ENCODE data around the gene RIMS4.

Gene RIMS4

GRCh38 chr20:44849703-44850102 lies 39.4 kb upstream of the RIMS4 start:
- H3K4me1 ChIP-seq (ENCODE audit: insufficient read depth, low read length) = no peaks in the 10 kb centered on the region
- no peaks in the 10 kb centered on the region for H3K79me2 ChIP-seq (ENCODE audit: insufficient read depth, low read length)
- H3K9ac ChIP-seq (ENCODE audit: low read depth, low read length) = no peak overlapping the region
- peaks cover 7% of the 10 kb centered on the region for H3K27me3 ChIP-seq (ENCODE audit: insufficient read depth, low read length, poor library complexity)
- H3K36me3 ChIP-seq (ENCODE audit: insufficient read depth, low read length) = no peaks in the 10 kb centered on the region
- no peak overlapping the region for H3K4me3 ChIP-seq (ENCODE audit: low read depth in 1 of 2, low read length in 2 of 2)
- H4K20me1 ChIP-seq (ENCODE audit: insufficient read depth, low read length) = no peaks in the 10 kb centered on the region
- H2AFZ ChIP-seq (ENCODE audit: low read depth, low read length) = no peak overlapping the region
- TF ChIP-seq EZH2 (IDR thresholded peaks at IDR 0.05; ENCODE audit: borderline replicate concordance, low read depth, low read length, severe bottlenecking) (no peak), CTCF (IDR thresholded peaks at IDR 0.05; ENCODE audit: borderline replicate concordance, extremely low read depth, low read length, poor library complexity, severe bottlenecking) (no peak)
- H3K27ac ChIP-seq (ENCODE audit: low read length) = no peak overlapping the region
- no peak overlapping the region for H3K4me2 ChIP-seq (ENCODE audit: insufficient read depth, low read length)
- DNase-seq (no peak), ATAC-seq (ENCODE audit: insufficient read depth, low read depth) (no peak)
- no peaks in the 10 kb centered on the region for H3K9me3 ChIP-seq (ENCODE audit: insufficient read depth, low read length, severe bottlenecking)

- Histone ChIP-seq H4K20me1 (ENCODE audit: insufficient read depth, low read length) (no peaks in the 10 kb centered on the region), H3K4me3 (ENCODE audit: low read depth in 1 of 2, low read length in 2 of 2) (no peak overlapping the region), H3K79me2 (ENCODE audit: insufficient read depth, low read length) (no peaks in the 10 kb centered on the region), H3K9ac (ENCODE audit: low read depth, low read length) (no peak overlapping the region), H3K4me1 (ENCODE audit: insufficient read depth, low read length) (no peaks in the 10 kb centered on the region), H3K9me3 (ENCODE audit: insufficient read depth, low read length, severe bottlenecking) (no peaks in the 10 kb centered on the region), H2AFZ (ENCODE audit: low read depth, low read length) (no peak overlapping the region), H3K36me3 (ENCODE audit: insufficient read depth, low read length) (no peaks in the 10 kb centered on the region), H3K27ac (ENCODE audit: low read length) (no peak overlapping the region), H3K4me2 (ENCODE audit: insufficient read depth, low read length) (no peak overlapping the region), H3K27me3 (ENCODE audit: insufficient read depth, low read length, poor library complexity) (peaks cover 7% of the 10 kb centered on the region)
- DNase-seq = no peak
- TF ChIP-seq EZH2 (IDR thresholded peaks at IDR 0.05; ENCODE audit: borderline replicate concordance, low read depth, low read length, severe bottlenecking) (no peak), CTCF (IDR thresholded peaks at IDR 0.05; ENCODE audit: borderline replicate concordance, extremely low read depth, low read length, poor library complexity, severe bottlenecking) (no peak)
- no peak for ATAC-seq (ENCODE audit: insufficient read depth, low read depth)
These were observed 38.1 kb upstream of the RIMS4 start for GRCh38 chr20:44848254-44849015.

- Histone ChIP-seq H4K20me1 (ENCODE audit: insufficient read depth, low read length) (0 out of 2 replicates have a peak, but pooled peaks cover 3% of the 10 kb centered on the region), H3K27me3 (ENCODE audit: insufficient read depth, low read length, poor library complexity) (peaks cover 11% of the 10 kb centered on the region), H3K27ac (ENCODE audit: low read length) (no peak overlapping the region), H3K4me2 (ENCODE audit: insufficient read depth, low read length) (no peak overlapping the region), H3K4me3 (ENCODE audit: low read depth in 1 of 2, low read length in 2 of 2) (no peak overlapping the region), H2AFZ (ENCODE audit: low read depth, low read length) (no peak overlapping the region), H3K4me1 (ENCODE audit: insufficient read depth, low read length) (no peaks in the 10 kb centered on the region), H3K9me3 (ENCODE audit: insufficient read depth, low read length, severe bottlenecking) (no peaks in the 10 kb centered on the region), H3K36me3 (ENCODE audit: insufficient read depth, low read length) (no peaks in the 10 kb centered on the region), H3K79me2 (ENCODE audit: insufficient read depth, low read length) (no peaks in the 10 kb centered on the region), H3K9ac (ENCODE audit: low read depth, low read length) (no peak overlapping the region)
- no peak for DNase-seq
- no peak for ATAC-seq (ENCODE audit: insufficient read depth, low read depth)
- TF ChIP-seq CTCF (IDR thresholded peaks at IDR 0.05; ENCODE audit: borderline replicate concordance, extremely low read depth, low read length, poor library complexity, severe bottlenecking) (no peak), EZH2 (IDR thresholded peaks at IDR 0.05; ENCODE audit: borderline replicate concordance, low read depth, low read length, severe bottlenecking) (no peak)
These were observed 33.5 kb upstream of the RIMS4 start for GRCh38 chr20:44843876-44844275.

Measured in DND-41 (cell line).